Immature natural killer cell (primary cell): ENCODE data around the gene MERTK. TPM values are rescaled to one million over a fixed set of nuclear protein-coding genes. Genes with fewer than 3 reads are reported as not detected.

Source experiments
- DNase-seq, 3 donors: peaks; one replicate each; pipeline ENCODE4 v3.0.0; 2022; ENCODE audit warnings: mixed read lengths in 1 of 3
- H3K27ac Mint-ChIP-seq, 6 donors: one replicate each; pipeline ENCODE4 v1.8.0; 2020; ENCODE audit warnings: mixed read lengths in 6 of 6, mild to moderate bottlenecking in 5 of 6, inconsistent platforms in 4 of 6, moderate library complexity in 3 of 6
- H3K27me3 Mint-ChIP-seq, 3 donors: one replicate each; pipeline ENCODE4 v1.8.0; 2020 to 2021; ENCODE audit warnings: low read depth in 3 of 3, mild to moderate bottlenecking in 3 of 3, mixed read lengths in 3 of 3, moderate library complexity in 3 of 3, inconsistent platforms in 1 of 3
- H3K36me3 Mint-ChIP-seq, 3 donors: one replicate each; pipeline ENCODE4 v1.8.0; 2020; ENCODE audit warnings: mixed read lengths in 3 of 3, inconsistent platforms in 2 of 3, mild to moderate bottlenecking in 2 of 3
- H3K4me1 Mint-ChIP-seq, 2 donors: one replicate each; pipeline ENCODE4 v1.8.0; 2020; ENCODE audit warnings: inconsistent platforms in 2 of 2, mild to moderate bottlenecking in 2 of 2, mixed read lengths in 2 of 2, moderate library complexity in 1 of 2
- H3K4me3 Mint-ChIP-seq, 5 donors: one replicate each; pipeline ENCODE4 v1.8.0; 2020; ENCODE audit warnings: mild to moderate bottlenecking in 5 of 5, mixed read lengths in 5 of 5, inconsistent platforms in 3 of 5, moderate library complexity in 3 of 5
- H3K9me3 Mint-ChIP-seq, 6 donors: one replicate each; pipeline ENCODE4 v1.8.0; 2020; ENCODE audit warnings: mild to moderate bottlenecking in 6 of 6, mixed read lengths in 6 of 6, inconsistent platforms in 4 of 6, moderate library complexity in 3 of 6
- polyA plus RNA-seq, 3 donors: library from polyadenylated mRNA; unstranded; fragments of 300-500 nt; fragmentation: Illumina TruSeq; gene quantifications; one replicate each; pipeline ENCODE4 v1.2.3, GENCODE V29; 2021

The MERTK gene
- polyA plus RNA-seq, 3 donors from 2014 or later: 0.27 TPM; not detected in 2

DNA sequence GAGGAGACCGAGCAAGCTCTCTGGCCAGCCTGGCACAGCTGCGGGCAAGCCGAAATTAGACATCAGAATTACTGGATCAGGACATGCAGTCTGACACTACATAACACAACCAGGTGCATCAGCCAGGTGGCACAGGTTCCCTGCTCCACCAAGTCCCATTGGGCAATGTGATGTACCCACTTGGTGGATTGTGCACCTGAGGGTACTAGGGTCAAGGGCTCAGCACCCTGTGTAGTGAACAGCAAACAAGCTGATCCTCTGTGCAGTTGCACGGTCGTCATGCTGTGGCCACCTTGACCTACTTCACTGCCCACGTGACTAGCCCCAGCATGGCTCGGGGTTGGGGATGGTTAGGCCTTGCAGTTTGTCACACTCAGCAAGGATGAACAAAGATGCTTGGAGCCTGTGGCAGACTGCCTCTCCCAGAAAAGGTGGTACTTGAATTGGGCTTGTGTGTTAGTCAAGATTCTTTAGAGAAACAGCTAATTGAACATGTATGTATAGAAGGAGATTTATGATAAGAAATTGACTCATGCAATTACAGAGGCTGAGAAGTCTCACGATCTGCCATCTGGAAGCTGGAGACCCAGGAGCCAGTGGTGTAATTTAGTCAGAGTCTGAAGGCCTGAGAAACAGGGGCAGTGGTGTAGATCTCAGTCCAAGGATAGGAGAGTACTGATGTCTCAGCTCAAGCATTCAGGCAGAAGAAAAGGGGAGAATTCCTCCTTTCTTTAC, 85.2 kb downstream of the MERTK start:
- Mint-ChIP-seq H3K4me1 (no peaks in the 10 kb centered on the region), H3K27ac (no peak overlapping the region), H3K9me3 (no peaks in the 10 kb centered on the region), H3K27me3 (peaks cover 0 to 4% (median 0%) of the 10 kb centered on the region in 3 donors), H3K36me3 (no peaks in the 10 kb centered on the region), H3K4me3 (no peak overlapping the region)
- no peak for DNase-seq

DNA sequence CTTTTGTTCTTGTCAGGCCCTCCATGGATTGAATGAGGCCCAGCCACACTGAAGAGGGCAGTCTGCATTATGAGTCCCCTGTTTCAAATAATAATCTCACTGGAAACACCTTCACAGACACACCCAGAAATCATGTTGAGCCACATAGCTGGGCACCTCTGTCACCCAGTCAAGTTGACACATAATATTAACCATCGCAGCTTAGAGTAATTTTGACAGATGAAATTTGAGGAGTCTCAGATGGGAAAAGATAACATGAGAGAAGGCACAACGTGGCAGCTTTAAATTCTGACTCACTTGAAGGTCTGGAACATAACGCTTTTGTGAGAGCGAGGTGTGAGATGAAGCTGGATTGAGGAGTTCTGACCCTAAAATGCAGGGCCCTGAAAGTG, 85.8 kb downstream of the MERTK start:
- no peak overlapping the region for H3K27ac Mint-ChIP-seq
- DNase-seq: no peak
- peaks cover 0 to 4% (median 0%) of the 10 kb centered on the region in 3 donors for H3K27me3 Mint-ChIP-seq
- no peak overlapping the region for H3K4me3 Mint-ChIP-seq
- H3K4me1 Mint-ChIP-seq: no peaks in the 10 kb centered on the region
- H3K9me3 Mint-ChIP-seq: no peaks in the 10 kb centered on the region
- H3K36me3 Mint-ChIP-seq: no peaks in the 10 kb centered on the region

DNA sequence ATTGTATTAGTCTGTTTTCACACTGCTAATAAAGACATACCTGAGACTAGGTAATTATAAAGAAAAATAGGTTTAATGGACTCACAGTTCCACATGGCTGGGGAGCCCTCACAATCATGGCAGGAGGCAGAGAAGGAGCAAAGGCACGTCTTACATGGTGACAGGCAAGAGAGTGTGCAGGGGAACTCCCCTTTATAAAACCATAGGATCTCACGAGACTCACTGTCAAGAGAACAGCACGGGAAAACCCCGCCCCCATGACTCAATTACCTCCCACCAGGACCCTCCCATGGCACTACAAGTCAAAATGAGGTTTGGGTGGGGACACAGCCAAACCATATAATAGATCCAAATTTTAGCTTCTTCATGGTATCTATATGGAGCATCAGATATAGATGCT, 87.1 kb downstream of the MERTK start:
- Mint-ChIP-seq H3K9me3 (no peaks in the 10 kb centered on the region), H3K4me1 (no peaks in the 10 kb centered on the region), H3K27me3 (peaks cover 0 to 4% (median 0%) of the 10 kb centered on the region in 3 donors), H3K27ac (no peak overlapping the region), H3K36me3 (no peaks in the 10 kb centered on the region), H3K4me3 (no peak overlapping the region)
- DNase-seq: no peak

DNA sequence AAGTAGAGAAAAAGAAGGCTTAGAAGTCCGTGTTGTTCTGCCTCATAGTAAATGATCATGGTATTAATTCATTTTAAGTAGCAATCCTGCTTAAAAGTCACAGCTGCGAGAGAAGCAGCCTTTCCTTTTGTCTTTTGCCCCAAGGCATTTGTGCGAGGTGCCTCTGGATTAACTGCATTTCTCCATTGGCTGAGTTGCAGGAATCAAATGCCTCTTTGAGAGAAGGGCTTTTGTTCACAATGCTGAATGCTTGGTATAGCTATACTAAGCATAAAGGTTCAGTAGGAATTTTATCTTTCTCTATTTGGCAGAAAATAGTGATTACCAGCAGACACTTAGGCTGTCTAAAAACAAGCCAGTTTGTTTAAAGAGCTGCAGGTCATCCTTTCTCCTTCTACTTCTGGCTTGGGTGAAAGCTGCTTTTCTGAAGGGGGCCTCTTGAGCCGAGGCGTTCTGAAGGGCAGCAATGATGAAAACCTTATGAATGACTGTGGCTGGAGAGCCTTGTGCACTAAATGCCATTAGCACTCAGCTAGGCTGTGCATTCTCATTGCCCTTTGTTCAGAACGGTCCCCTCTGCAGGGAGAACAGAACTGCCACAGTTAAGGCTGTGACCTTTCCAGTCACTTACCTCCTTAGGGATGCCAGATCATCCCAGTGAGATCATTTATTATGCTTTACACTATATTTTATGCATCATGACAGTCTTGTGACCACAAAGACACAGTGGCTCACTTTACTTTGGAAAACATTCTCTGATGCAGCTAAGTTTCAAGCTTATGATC, 87.9 kb downstream of the MERTK start:
- H3K27me3 Mint-ChIP-seq: peaks cover 0 to 4% (median 0%) of the 10 kb centered on the region in 3 donors
- no peaks in the 10 kb centered on the region for H3K4me1 Mint-ChIP-seq
- no peak for DNase-seq
- H3K36me3 Mint-ChIP-seq: no peaks in the 10 kb centered on the region
- H3K9me3 Mint-ChIP-seq: no peaks in the 10 kb centered on the region
- H3K27ac Mint-ChIP-seq: no peak overlapping the region
- no peak overlapping the region for H3K4me3 Mint-ChIP-seq

DNA sequence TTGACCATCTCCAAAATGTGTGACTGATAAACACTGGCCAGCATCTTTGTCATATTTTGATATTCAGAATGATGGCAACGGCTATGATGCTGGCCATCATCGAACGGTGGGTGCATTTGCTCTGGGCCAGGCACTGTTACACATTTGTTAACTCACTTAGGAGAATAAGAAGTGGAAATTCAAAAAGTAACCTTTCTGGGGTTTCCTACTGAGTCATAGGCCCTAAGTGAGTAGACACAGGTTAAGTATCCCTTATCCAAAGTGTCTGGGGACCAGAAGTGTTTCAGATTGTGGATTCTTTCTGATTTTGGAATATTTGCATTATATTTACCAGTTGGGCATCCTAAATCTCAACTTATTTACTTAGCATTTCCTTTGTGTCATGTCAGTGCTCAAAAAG, 92.0 kb downstream of the MERTK start:
- no peak for DNase-seq
- Mint-ChIP-seq H3K36me3 (no peaks in the 10 kb centered on the region), H3K27ac (no peak overlapping the region), H3K4me1 (no peaks in the 10 kb centered on the region), H3K4me3 (no peak overlapping the region), H3K27me3 (no peaks in the 10 kb centered on the region), H3K9me3 (no peaks in the 10 kb centered on the region)

DNA sequence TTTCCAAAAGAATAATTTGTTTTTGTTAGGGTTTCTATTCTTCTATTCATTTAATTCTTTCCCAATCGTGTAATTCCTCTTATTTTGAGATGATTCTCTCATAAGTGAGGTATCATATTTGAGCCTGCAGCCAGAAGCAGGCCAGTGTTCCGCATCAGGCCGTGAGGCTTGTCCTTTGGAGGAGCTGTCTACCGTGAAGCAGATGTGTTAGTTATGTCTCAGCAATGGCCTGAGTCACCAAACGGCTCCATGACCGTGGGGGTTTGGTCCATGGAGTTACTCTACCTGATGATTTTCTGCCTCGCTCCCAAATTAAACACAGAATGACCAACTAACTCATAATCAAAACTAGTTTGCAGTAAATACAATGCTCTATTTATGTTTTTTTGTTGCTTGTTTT, 92.4 kb downstream of the MERTK start:
- Mint-ChIP-seq H3K27ac (no peak overlapping the region), H3K9me3 (no peaks in the 10 kb centered on the region), H3K27me3 (peaks cover 0 to under 1% (median 0%) of the 10 kb centered on the region in 3 donors), H3K36me3 (no peaks in the 10 kb centered on the region), H3K4me3 (no peak overlapping the region), H3K4me1 (no peaks in the 10 kb centered on the region)
- no peak for DNase-seq

DNA sequence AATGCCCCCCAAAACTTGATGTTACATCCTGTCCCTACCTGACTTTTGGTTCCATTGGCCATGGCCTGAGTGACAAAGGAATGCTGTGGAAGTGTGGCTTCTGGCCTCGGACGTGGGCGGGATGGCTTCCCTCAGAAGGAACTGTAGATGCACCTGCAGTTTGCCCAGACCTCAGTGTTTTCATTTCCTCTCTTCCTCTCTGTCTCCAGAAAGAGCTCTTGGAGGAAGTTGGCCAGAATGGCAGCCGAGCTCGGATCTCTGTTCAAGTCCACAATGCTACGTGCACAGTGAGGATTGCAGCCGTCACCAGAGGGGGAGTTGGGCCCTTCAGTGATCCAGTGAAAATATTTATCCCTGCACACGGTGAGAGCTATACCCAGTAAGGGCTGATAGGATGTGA, 95.6 kb downstream of the MERTK start:
- Mint-ChIP-seq H3K9me3 (no peaks in the 10 kb centered on the region), H3K4me1 (no peaks in the 10 kb centered on the region), H3K27me3 (peaks cover 0 to 2% (median 0%) of the 10 kb centered on the region in 3 donors), H3K4me3 (no peak overlapping the region), H3K27ac (peak overlapping the region in 1 of 6 donors; percentile 12), H3K36me3 (peaks cover 0 to 3% (median 0%) of the 10 kb centered on the region in 3 donors)
- no peak for DNase-seq

DNA sequence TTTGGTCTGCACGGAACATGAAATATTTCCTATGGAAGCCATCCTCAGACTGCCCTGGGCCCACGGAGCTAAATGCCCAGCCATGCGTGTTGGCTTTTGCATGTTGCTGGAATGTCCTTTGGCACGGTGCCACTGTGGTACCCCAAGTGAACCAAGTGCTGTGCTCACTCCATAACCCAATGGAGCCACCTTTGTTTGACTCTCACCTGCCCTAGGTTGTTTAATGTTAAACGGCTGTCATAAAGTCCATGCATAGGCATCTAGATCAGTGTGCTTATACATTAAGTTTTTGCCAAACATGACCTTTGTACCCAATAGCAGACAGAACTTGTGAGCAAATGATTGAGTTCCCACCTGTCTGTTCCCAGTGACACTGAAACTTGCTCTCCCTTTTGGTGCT, 96.7 kb downstream of the MERTK start:
- no peaks in the 10 kb centered on the region for H3K4me1 Mint-ChIP-seq
- no peak overlapping the region for H3K27ac Mint-ChIP-seq
- peaks cover 0 to 2% (median 0%) of the 10 kb centered on the region in 3 donors for H3K27me3 Mint-ChIP-seq
- peaks cover 0 to 3% (median 0%) of the 10 kb centered on the region in 3 donors for H3K36me3 Mint-ChIP-seq
- no peak for DNase-seq
- no peaks in the 10 kb centered on the region for H3K9me3 Mint-ChIP-seq
- no peak overlapping the region for H3K4me3 Mint-ChIP-seq

DNA sequence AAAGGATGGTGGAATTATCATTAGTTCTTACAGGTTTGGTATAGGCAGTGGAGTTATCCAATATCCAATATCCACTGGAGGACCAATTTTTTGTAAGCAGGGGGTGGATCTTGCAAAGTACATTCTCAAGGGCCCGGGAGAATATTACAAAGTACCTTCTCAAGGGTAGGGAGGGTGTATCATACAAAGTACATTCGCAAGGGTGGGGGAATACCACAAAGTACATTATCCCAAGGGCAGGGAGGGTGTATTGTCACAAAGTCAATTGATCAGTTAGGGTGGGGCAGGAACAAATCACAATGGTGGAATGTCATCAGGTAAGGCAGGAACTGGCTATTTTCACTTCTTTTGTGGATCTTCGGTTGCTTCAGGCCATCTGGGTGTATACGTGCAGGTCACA, 101.4 kb downstream of the MERTK start:
- no peak for DNase-seq
- Mint-ChIP-seq H3K9me3 (no peaks in the 10 kb centered on the region), H3K27ac (no peak overlapping the region), H3K4me3 (no peak overlapping the region), H3K36me3 (peaks cover 0 to 3% (median 0%) of the 10 kb centered on the region in 3 donors), H3K4me1 (no peaks in the 10 kb centered on the region), H3K27me3 (peaks cover 0 to 2% (median 2%) of the 10 kb centered on the region in 3 donors)

DNA sequence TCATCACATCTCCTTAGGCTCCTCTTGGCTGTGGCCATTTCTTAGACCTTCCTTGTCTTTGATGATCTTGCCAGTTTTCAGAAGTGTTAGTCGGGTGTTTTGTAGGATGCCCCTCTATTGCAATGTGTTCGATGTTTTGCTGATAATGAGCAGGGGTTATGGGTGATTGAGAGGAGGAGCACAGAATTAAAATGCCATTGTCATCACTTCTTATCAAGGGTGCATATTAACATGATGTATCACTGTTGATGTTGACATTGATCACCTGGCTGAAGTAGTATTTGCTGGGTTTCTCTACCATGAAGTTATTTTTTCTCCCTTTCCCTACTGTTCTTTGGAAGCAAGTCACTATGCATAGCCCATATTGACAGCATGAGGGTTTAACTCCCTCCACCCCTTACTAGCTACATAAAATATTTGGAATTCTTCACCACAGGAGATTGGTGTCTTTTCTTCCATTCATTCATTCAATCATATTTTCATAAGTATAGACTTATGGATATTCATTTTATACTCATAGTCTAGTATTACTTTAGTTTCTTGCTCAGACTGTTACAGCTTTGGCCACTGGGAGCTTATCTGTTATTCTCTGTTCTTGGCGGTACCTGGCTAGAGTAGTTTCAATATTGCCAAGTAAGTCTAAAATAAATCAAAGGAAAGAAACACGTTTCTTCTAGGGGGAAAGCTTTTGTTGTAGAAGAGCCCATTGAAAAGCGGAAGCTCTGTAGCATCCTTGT, 102.2 kb downstream of the MERTK start:
- H3K4me3 Mint-ChIP-seq: no peak overlapping the region
- no peak for DNase-seq
- H3K4me1 Mint-ChIP-seq: no peaks in the 10 kb centered on the region
- H3K27me3 Mint-ChIP-seq: peaks cover 0 to 2% (median 2%) of the 10 kb centered on the region in 3 donors
- H3K9me3 Mint-ChIP-seq: no peaks in the 10 kb centered on the region
- H3K36me3 Mint-ChIP-seq: peaks cover 0 to 3% (median 0%) of the 10 kb centered on the region in 3 donors
- H3K27ac Mint-ChIP-seq: no peak overlapping the region

DNA sequence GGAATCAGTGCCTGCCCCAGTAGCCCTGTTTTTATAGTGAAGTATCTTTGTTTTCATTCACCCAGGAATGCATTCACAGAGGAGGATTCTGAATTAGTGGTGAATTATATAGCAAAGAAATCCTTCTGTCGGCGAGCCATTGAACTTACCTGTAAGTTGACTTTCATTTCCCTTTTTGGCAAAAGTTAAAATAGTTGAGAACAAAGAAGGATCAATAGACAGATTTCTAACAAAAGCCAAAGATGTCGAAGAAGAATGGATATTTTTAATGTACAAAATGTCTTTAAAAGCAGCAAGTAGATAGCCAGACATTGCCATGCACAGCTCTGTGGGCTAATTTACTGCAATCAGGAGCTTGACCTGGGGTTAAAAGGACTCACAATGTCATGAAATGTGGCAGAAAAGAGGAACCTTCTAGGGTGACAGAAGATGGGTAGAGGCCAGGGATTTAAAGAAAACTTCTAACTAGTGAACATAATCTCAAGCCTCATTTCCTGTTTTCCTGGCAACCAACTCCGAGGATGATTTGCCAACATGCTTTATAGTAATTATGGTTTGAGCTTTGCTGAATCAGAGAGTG, 102.8 kb downstream of the MERTK start:
- H3K27ac Mint-ChIP-seq: no peak overlapping the region

DNA sequence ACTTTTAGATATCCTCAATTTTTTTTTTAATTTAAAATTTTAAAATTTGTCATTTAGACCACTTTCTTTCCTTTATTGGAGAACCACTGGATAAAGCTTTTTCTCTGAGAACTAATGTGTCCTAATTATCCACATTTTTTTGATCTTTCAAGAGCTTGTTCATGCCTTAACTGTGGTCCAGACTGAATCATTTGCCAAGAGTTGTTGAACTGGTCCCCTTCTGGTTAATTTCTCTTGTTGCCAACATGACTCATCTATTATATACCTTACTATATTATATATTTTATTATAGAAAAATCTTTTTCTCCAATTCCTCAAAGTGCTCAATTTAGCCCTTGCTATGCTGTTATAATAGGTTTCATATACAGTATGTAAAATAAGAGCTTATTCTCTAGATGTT, 103.5 kb downstream of the MERTK start:
- Mint-ChIP-seq H3K36me3 (peaks cover 0 to 3% (median 0%) of the 10 kb centered on the region in 3 donors), H3K27me3 (peaks cover 0 to 2% (median 0%) of the 10 kb centered on the region in 3 donors), H3K9me3 (no peaks in the 10 kb centered on the region)

More for the DNA sequence above, 102.8 kb downstream of the MERTK start:
- Mint-ChIP-seq H3K9me3 (no peaks in the 10 kb centered on the region), H3K27me3 (peaks cover 0 to 2% (median 0%) of the 10 kb centered on the region in 3 donors), H3K4me3 (no peak overlapping the region), H3K36me3 (peaks cover 0 to 3% (median 0%) of the 10 kb centered on the region in 3 donors), H3K4me1 (no peaks in the 10 kb centered on the region)
- no peak for DNase-seq

DNA sequence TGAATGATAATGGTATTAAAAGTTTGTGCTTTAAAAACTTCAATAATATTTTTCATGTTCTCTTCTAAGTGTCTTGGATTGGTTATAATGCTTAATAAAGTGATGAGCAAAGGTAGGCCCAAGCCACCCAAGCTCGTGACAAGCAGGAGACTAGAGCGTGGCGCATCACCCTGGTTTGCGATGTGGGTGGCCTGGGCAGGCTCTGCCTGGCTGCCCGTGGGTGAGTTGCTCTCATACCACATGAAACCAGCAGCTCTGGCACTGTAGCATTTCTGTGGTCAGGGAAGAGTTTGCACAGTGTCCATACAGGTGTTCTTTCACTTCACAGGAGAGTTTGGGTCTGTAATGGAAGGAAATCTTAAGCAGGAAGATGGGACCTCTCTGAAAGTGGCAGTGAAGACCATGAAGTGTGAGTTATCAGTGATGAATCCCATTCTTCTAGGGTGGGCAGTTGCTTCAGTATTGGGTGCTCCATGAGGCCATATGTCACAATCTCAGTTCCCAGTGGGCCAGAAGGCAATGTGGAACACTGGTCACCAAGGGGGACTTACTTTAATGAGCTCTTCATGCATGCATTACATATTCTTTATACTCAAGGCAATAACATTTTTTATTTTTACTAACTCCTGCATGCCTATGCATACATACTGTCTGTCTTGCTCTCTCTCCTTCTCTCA, 105.3 kb downstream of the MERTK start:
- Mint-ChIP-seq H3K4me3 (no peak overlapping the region), H3K27me3 (peaks cover 0 to 2% (median 0%) of the 10 kb centered on the region in 3 donors), H3K36me3 (no peaks in the 10 kb centered on the region), H3K4me1 (no peaks in the 10 kb centered on the region), H3K27ac (no peak overlapping the region), H3K9me3 (no peaks in the 10 kb centered on the region)
- no peak for DNase-seq

More for the DNA sequence above, 103.5 kb downstream of the MERTK start:
- Mint-ChIP-seq H3K4me1 (no peaks in the 10 kb centered on the region), H3K27ac (no peak overlapping the region), H3K4me3 (no peak overlapping the region)
- DNase-seq: no peak
